Stimulated activated CD4-positive, alpha-beta T cell treated with anti-CD3 and anti-CD28 coated beads, Interleukin-12 subunit alpha, Interleukin-12 subunit beta, amount 100 ng/mL, for 48 hours (primary cell): ENCODE data around the gene CWC27.
"Not testable (repeated sequence)": the region's sequence is repeated elsewhere in the genome, so short reads cannot be mapped to it uniquely, and the experiment has no call there.

ENCODE experiments used
- DNase-seq, 3 donors: peaks; one replicate each; pipeline ENCODE4 v3.0.0-alpha.2; 2020; ENCODE audit warnings: low read depth in 2 of 3, low spot score in 1 of 3

The CWC27 gene

DNA sequence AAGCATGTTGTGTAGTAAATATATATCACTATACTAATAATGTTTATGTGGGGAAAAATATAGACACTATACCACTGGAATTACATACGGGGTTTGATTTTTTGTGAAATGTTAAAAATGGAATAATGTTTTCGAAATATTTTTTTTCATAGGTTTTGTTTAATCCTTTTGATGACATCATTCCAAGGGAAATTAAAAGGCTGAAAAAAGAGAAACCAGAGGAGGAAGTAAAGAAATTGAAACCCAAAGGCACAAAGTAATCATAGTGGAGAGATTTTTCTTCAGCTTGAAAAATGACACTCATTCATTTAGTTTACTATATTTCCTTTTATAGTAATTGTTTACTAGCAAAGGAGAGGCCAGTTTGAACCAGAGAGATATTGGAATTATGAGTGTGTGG, 17.6 kb downstream of the CWC27 start:
- DNase-seq, result no peak

GRCh38 chr5:64788156-64788555, 19.4 kb downstream of the CWC27 start:
- no peak for DNase-seq

GRCh38 chr5:64789457-64789856, 20.7 kb downstream of the CWC27 start:
- DNase-seq, result no peak

- DNase-seq, result no peak
Measured at GRCh38 chr5:64790210-64790609, 21.5 kb downstream of the CWC27 start.

- DNase-seq, result no peak
Measured at GRCh38 chr5:64792469-64792868, 23.7 kb downstream of the CWC27 start.

DNA sequence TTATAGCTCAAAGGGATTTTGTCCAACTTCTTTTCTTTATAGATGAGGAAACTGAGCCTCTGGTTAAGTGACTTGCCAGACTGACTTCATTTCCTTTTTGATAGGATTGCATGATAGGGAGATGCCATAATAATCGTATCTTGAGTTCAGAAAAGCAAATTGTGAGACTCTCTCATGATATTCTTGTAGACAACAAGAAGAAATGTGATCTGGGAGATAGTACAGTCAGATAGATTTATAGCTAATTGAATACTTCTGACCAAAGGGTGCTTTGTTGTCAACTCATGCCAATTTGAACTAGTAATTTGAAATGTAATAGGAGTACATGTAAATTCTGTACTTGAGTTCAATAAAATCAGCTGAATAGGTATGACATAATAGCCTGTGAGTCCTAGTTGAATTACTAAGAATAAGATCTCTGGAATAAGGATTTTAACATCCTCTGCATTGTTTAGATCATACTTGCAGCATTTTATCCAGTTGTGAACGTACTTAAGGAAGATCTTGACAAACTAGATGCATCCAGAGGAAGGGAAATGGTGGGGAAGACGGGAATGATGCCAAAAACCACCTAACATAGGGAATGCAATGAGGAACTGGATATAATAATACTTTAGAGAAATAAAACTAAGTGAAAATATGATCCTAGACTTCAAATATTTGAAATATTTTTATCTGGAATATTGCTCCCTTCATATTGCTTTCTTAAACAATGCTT, 25.5 kb downstream of the CWC27 start:
- DNase-seq, result no peak

GRCh38 chr5:64796301-64796700, 27.6 kb downstream of the CWC27 start:
- DNase-seq, result no peak

DNA sequence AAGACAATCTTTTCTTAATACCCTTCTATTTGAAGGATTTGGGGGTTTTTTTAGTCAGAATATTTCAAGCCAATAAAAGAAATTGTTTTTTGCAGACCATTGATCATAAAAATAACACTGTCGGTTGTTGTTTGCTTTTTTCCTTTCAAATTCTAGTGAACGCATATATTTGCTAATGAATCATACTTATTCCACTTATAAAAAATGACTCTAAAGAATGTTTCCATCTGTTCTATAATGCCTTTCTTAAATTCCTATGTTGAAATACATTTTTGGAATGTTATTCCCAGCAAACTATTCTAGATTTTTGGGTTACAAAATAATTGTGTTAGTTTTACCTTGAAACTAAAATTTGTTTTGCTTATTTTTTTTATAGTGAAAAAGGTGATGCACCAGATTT, 32.2 kb downstream of the CWC27 start:
- DNase-seq, result no peak

DNA sequence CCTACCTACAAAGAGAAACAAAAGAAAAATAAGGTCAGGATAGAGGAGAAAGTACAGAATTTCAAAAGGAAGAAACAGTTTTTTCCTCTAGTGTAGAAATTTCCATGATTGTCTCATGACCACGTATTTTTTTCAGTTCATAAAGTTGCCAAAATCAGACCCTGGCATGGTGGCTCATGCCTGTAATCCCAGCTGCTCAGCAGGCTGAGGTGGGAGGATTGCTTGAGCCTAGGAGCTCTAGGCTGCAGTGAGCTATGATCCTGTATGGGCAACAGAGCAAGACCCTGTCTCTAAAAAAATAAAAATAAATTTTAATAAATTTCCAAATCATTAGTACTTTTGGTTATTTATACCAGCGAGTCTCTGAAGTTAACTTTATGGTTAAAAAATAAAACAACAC, 37.8 kb downstream of the CWC27 start:
- DNase-seq, result no peak

GRCh38 chr5:64807520-64807919, 38.8 kb downstream of the CWC27 start:
- DNase-seq, result no peak

- DNase-seq, result no peak
Measured at GRCh38 chr5:64811050-64811640, 42.4 kb downstream of the CWC27 start.

DNA sequence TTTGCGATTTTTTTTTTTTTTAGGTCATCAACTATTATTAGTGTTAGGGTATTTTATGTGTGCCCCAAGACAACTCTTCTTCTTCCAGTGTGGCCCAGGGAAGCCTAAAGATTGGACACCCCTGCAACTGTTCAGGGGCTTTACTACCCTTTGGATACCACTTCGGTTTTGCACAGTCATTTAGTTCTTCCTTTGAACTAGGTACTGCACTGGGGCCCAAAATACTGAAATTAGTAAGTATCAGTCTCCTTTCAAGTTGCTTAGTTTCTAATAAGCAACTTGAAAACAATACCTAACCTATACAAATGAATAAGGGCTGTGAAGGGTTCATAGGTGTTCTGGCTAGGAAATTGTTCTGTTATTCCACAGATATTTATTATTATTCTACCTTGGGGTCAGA, 45.3 kb downstream of the CWC27 start:
- DNase-seq, result no peak

DNA sequence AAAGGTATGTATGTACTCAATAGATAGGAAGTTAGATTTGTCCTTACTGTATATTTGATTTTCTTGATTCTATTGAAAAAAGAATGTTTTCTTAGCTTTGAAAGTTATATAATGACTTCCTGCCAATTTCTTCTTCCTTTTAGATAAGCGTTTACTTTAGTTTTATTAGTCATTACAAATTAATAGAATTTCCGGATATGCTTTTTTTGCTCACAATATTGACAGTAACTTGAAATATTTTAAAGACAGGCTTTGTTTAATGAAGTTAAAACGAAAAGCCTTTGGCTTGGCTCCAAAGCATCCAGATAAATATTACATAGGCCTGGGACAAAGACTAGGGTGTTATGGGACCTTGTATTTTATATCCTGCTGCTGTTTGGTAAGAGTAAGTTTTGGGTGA, 49.5 kb downstream of the CWC27 start:
- DNase-seq, result no peak

GRCh38 chr5:64819345-64819744, 50.6 kb downstream of the CWC27 start:
- DNase-seq, result not testable (repeated sequence)

DNA sequence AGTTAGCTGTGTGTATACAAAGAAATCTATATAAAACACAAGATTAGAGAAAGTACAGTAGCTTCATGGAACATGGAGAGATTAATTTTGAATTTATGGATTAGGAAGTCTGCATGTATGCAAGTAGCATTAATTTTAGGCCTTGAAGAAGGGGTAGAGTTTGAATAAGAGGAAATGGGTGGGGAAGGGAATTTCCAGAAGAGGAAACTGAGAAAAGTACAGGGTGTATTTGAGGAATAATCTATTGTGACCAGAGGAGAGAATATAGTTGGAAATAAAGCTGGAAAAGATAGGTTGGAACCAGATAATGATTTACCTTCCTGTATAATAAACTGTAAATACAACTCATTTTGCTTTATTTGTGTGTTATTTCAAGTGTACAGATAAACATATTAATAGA, 53.6 kb downstream of the CWC27 start:
- DNase-seq, result no peak

DNA sequence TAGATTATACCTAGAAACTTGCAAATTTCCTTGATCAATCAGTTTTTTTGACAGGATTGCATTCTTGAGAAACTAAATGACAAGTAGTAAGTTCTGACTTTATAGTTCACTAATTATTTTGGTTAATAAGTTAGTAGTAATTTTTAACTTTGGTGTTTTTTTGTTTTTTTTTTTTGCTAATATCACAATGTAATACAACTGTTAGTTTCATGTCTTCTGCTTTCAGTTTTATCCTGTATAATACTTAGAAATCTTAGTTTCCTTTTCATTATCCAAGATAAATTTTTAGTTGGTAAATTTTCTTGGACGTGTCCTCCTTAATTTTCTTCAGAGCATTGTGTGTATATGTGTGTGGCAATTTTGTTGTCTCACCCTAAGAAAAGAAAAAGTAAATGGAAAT, 57.8 kb downstream of the CWC27 start:
- DNase-seq, result no peak

DNA sequence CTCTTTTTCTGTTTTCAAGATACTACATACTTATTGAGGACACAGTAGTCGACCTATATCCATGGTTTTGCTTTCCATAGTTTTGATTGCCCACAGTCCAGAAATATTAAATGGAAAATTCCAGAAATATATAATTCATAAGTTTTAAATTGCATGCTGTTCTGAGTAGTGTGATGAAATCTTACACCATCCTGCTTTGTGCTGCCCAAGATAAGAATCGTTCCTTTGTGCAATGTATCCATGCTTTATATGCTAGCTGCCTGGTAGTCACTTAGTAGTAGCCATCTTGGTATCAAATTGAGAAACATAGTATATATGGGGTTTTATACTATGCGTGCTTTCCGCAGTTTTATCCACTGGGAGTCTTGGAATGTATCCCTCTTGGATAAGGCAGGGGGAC, 59.0 kb downstream of the CWC27 start:
- no peak for DNase-seq

DNA sequence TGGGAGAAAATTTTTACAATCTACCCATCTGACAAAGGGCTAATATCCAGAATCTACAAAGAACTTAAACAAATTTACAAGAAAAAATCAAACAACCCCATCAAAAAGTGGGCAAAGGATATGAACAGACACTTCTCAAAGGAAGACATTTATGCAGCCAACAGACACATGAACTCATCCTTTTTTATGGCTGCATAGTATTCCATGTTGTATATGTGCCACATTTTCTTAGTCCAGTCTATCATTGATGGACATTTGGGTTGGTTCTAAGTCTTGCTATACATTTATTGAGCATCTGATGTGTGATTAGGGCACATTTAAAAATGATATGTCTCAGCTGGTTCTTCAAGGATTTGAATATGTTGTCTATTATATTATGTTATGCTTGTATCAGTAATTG, 61.9 kb downstream of the CWC27 start:
- not testable (repeated sequence) for DNase-seq

GRCh38 chr5:64831996-64832395, 63.3 kb downstream of the CWC27 start:
- no peak for DNase-seq

- DNase-seq, result no peak
Measured at GRCh38 chr5:64834037-64834436, 65.3 kb downstream of the CWC27 start.

DNA sequence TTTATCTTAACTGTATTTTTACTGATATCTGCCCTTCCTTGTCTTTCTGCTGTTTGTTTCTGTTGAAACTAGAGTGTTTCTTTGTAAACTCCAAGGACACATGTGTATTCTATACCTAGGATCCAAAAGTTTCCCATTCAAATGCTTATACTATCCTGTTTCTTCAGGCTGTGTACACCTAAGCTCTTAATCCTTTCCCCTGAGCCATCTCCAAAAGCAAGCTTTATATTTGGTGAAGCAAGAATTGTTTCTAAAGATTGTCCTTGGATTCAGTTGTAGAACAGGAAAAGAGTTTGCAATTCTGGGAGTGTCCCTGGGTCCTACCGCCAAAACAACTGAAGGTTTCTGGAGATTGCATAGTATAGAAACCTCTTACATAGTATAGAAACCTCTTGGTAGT, 65.9 kb downstream of the CWC27 start:
- no peak for DNase-seq

DNA sequence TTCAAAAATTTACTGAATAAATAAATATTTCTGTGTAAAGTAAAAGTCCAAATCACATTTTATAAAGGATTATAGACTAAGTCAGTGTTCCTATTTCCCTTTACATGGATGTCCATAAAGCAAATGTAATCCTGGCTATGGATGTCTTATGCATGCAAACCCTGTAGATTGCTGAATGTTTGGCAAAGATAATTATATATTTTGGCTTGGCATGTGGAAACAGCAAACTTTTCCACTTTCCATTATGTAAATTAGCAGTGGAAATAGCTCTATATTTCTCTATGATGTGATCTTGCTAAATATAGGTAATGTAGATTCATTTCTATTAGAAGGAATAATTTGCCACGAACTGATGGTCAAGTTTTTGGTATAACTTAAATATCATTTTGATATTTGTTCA, 66.5 kb downstream of the CWC27 start:
- no peak for DNase-seq

DNA sequence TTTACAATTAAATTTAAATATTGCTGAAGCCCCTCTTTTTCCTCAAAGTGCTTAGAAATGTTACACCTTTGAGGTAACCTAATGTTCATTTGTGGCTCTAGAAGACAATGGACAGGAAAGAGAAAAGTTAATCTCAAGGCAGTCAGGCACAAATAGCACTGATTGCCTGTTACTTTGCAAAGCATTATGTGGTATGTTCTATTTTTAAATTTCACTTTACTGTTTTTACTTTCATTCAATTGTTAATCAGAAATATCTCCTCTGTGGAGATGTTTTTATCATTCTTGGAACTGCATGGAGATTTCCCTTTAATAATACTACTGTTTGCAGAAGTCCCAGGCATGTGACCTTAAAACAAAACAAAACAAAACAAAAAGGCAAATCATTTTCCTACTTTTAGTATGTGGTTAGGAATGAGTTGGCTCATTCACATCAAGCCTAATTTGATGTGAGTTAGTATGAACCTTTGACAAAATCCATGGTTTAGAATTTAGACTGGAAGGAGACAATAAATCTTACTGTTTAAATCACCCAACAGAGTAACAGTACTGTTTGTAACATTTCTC, 67.5 kb downstream of the CWC27 start:
- DNase-seq, result no peak
